H1 (cell line): Measurements from ENCODE around the gene NFIA.

Experiments used
- HDAC6 ChIP-seq: IDR thresholded peaks from one replicate; pipeline ENCODE4 v1.7.1; 2012; ENCODE audit warnings: low read depth, mild to moderate bottlenecking, inconsistent platforms, low read length, moderate library complexity
- RFX5 ChIP-seq: IDR thresholded peaks from 2 replicates; pipeline ENCODE4 v1.6.1; 2011; ENCODE audit warnings: low read depth, low read length, improper control_type of control experiment, borderline replicate concordance

- no peak for TF ChIP-seq RFX5
- no peak for TF ChIP-seq HDAC6
Observed at GRCh38 chr1:61310538-61310937, 228.2 kb downstream of the NFIA start.
